Calu3 (cell line): ENCODE data around the gene GRM7. TPM values are rescaled to one million over a fixed set of nuclear protein-coding genes. Genes with fewer than 3 reads are reported as not detected.
A peak's percentile ranks its signal among the peaks of the same experiment; 100 is the strongest.

Experiments used
- BruUV-seq: library from RNA; stranded (reverse); fragments of 400-500 nt; replicated peaks from 2 replicates; lab custom pipeline; 2021; lab: Mats Ljungman, UMichigan
- CTCF ChIA-PET: fragments of 300-600 bp; sonication (Branson Sonifier 250); formaldehyde crosslinking; loops from one replicate; lab custom pipeline; 2022; ENCODE audit warnings: antibody characterized with exemption; lab: Charles Lee
- DNase-seq: peaks from one replicate; pipeline ENCODE4 v3.0.0; 2022
- H3K27ac Mint-ChIP-seq: one replicate; pipeline ENCODE4 v1.8.0; 2022; ENCODE audit warnings: mixed read lengths; ENCODE audit not compliant: unreplicated experiment
- H3K27me3 Mint-ChIP-seq: one replicate; pipeline ENCODE4 v1.8.0; 2022; ENCODE audit warnings: mixed read lengths; ENCODE audit not compliant: unreplicated experiment
- H3K36me3 Mint-ChIP-seq: one replicate; pipeline ENCODE4 v1.8.0; 2022; ENCODE audit warnings: mild to moderate bottlenecking, moderate library complexity, mixed read lengths; ENCODE audit not compliant: insufficient read depth, unreplicated experiment
- H3K4me1 Mint-ChIP-seq: one replicate; pipeline ENCODE4 v1.8.0; 2022; ENCODE audit warnings: mild to moderate bottlenecking, low read depth, mixed read lengths; ENCODE audit not compliant: unreplicated experiment
- H3K4me3 Mint-ChIP-seq: one replicate; pipeline ENCODE4 v1.8.0; 2022; ENCODE audit warnings: mild to moderate bottlenecking, low read depth, moderate library complexity, mixed read lengths; ENCODE audit not compliant: unreplicated experiment
- H3K9me3 Mint-ChIP-seq: one replicate; pipeline ENCODE4 v1.8.0; 2022; ENCODE audit warnings: low read depth, mixed read lengths; ENCODE audit not compliant: unreplicated experiment
- CTCF ChIP-seq: fragments of 200-600 bp; IDR thresholded peaks from one replicate; pipeline ENCODE4 v1.8.0; 2022; ENCODE audit warnings: antibody characterized with exemption; ENCODE audit not compliant: unreplicated experiment
- intact Hi-C: fragments of 100-400 bp; cut with micrococcal nuclease; formaldehyde crosslinking; loops from one replicate; pipeline ENCODE4 v1.10.0; 2022; ENCODE audit not compliant: unreplicated experiment
- total RNA-seq: library from RNA; stranded (reverse); gene quantifications from 2 replicates; pipeline ENCODE4 v1.2.3, GENCODE V29; 2022

GRM7 gene
- total RNA-seq, 1 experiment from 2014 or later = not detected

GRCh38 chr3:7536921-7537320, 676.0 kb downstream of the GRM7 start:
- TF ChIP-seq CTCF = no peak
- Mint-ChIP-seq H3K27ac (no peak overlapping the region), H3K36me3 (no peaks in the 10 kb centered on the region), H3K4me1 (no peaks in the 10 kb centered on the region), H3K4me3 (no peak overlapping the region), H3K9me3 (no peaks in the 10 kb centered on the region), H3K27me3 (no peaks in the 10 kb centered on the region)
- BruUV-seq = no TSS peak
- intact Hi-C loops = no loop called here
- CTCF ChIA-PET = no interaction called here
- no peak for DNase-seq

- Mint-ChIP-seq H3K36me3 (no peaks in the 10 kb centered on the region), H3K27ac (no peak overlapping the region), H3K4me3 (no peak overlapping the region), H3K27me3 (no peaks in the 10 kb centered on the region), H3K9me3 (no peaks in the 10 kb centered on the region), H3K4me1 (no peaks in the 10 kb centered on the region)
- CTCF ChIA-PET = no interaction called here
- BruUV-seq = no TSS peak
- no peak for DNase-seq
- TF ChIP-seq CTCF = no peak
- intact Hi-C loops = no loop called here
Observed at GRCh38 chr3:7543294-7543880, 682.5 kb downstream of the GRM7 start.

GRCh38 chr3:7545334-7545733, 684.4 kb downstream of the GRM7 start:
- H3K9me3 Mint-ChIP-seq = no peaks in the 10 kb centered on the region
- TF ChIP-seq CTCF = no peak
- H3K27ac Mint-ChIP-seq = no peak overlapping the region

GRCh38 chr3:7546253-7546652, 685.3 kb downstream of the GRM7 start:
- Mint-ChIP-seq H3K4me1 (no peaks in the 10 kb centered on the region), H3K27ac (no peak overlapping the region), H3K27me3 (no peaks in the 10 kb centered on the region), H3K36me3 (no peaks in the 10 kb centered on the region), H3K4me3 (no peak overlapping the region), H3K9me3 (no peaks in the 10 kb centered on the region)
- CTCF ChIA-PET = no interaction called here
- DNase-seq = peak; percentile 13
- TF ChIP-seq CTCF = no peak
- no TSS peak for BruUV-seq
- intact Hi-C loops = loop anchor here (1.0 to 5.0 kb wide), 4 partner anchors 41 to 241 kb away; no protein-coding TSS in a partner anchor

More at GRCh38 chr3:7545334-7545733, 684.4 kb downstream of the GRM7 start:
- H3K36me3 Mint-ChIP-seq = no peaks in the 10 kb centered on the region
- DNase-seq = no peak
- H3K4me3 Mint-ChIP-seq = no peak overlapping the region
- H3K4me1 Mint-ChIP-seq = no peaks in the 10 kb centered on the region
- intact Hi-C loops = loop anchor here (2.0 to 5.0 kb wide), 3 partner anchors 138 to 261 kb away; no protein-coding TSS in a partner anchor
- no TSS peak for BruUV-seq
- CTCF ChIA-PET = no interaction called here
- no peaks in the 10 kb centered on the region for H3K27me3 Mint-ChIP-seq
